ENCODE data around the gene TCF7L2.
A peak's percentile ranks its signal among the peaks of the same experiment; 100 is the strongest.

The TCF7L2 gene

DNA sequence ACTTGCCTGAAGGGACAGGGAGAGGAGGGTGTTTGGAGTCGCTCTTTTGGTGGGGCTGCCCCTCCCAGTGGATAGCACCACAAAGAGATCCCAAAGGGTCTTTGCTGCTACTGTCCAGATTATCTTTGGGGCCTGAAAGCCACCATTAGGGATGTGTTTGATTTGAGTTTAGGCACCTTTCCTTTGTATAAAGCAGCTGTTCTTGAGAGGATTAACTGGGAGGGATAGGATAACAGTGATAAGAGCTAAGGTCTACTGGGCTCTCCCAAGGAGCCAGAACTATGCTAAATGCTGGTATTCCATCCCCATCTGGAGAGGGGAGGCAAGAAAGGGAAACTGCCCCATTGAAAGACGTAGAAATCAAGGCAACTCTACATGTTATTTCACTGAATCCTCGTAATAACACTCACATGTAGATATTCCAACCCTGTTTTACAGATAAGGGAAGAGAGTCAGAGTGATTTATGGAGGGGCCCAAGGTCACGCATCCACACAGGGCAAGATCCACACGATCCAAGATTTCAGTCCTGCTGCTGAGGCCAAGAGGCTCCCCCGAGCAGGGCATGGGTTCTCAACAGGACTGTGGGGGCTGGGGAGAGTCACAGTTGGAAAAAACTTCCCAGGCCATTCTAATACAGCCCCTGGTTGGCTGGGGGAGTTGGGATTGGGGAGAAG lies 11.1 kb upstream of the TCF7L2 start:
- in situ Hi-C loops (cut with HindIII; ENCODE audit: low pct_ligation_motif_present, low pct_unique_long_range_greater_than_20kb, low sequenced_read_pairs): no loop called here
- DNase-seq: no peak

DNA sequence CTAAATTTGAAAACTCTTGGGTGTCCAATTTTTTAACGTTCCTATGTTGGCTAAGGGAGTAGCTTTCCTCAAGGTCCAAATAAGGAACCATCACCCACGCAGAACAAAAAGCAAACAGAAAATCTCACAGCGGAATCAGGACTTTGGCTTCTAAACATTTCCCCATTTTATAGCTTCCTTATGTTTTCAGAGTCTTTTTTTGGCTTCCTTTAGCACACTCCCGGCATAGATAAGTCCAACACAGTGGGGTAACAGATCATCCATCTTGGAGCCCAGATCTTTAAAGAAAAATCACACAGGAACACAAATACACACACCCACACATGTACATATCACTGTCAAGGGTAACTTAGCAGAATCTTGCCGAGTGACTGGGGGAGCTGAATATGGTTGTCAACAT lies 4.2 kb upstream of the TCF7L2 start:
- DNase-seq: no peak
- in situ Hi-C loops (cut with HindIII; ENCODE audit: low pct_ligation_motif_present, low pct_unique_long_range_greater_than_20kb, low sequenced_read_pairs): no loop called here

DNA sequence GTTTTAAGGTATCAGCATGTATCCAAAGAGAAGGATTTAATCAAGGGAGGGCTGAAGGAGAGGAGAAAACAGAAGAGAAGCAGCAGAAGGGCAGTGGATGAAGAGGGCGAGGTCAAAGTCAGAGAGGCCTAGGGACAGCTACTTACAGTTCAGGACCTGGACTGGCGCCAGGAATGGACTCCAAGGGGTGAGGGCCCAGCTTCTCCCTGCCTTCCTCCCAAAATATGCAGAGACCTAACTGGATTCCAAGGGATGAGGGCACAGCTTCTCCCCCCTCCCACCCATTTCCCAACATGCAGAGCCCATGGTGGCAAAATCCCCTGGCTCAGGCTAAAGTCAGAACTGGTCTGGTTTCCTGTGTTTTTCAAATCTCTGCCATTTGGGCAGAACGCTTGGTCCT lies 3.4 kb upstream of the TCF7L2 start:
- DNase-seq: no peak
- in situ Hi-C loops (cut with HindIII; ENCODE audit: low pct_ligation_motif_present, low pct_unique_long_range_greater_than_20kb, low sequenced_read_pairs): no loop called here

GRCh38 chr10:112948196-112948595 lies 1.9 kb upstream of the TCF7L2 start:
- DNase-seq: no peak
- in situ Hi-C loops (cut with HindIII; ENCODE audit: low pct_ligation_motif_present, low pct_unique_long_range_greater_than_20kb, low sequenced_read_pairs): no loop called here

- in situ Hi-C loops (cut with HindIII; ENCODE audit: low pct_ligation_motif_present, low pct_unique_long_range_greater_than_20kb, low sequenced_read_pairs): no loop called here
- DNase-seq: peak; percentile 77
Observed at GRCh38 chr10:112949143-112949823, 764 bp upstream of the TCF7L2 start.

DNA sequence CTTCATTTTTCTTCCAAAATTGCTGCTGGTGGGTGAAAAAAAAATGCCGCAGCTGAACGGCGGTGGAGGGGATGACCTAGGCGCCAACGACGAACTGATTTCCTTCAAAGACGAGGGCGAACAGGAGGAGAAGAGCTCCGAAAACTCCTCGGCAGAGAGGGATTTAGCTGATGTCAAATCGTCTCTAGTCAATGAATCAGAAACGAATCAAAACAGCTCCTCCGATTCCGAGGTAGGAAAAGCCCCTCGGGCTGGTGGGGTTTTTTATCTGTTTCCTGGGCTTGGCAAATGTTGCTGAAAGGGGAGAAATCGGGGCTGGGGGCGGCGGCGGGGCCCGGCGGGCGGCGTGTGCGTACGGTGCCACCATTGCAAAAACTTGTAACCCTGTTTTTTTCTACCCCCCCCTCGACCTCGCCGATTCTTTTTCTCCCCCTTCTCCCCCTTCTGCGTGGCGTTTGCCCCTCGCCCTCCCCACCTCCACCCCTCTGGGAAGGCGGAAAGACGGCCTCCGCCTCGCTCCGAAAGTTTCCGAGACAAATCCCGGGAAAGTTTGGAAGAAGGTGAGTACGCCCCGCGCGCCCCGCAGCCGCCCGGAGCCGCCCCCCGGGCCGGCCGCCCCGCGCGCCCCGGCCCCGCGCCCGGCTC lies 789 bp downstream of the TCF7L2 start:
- peak; percentile 60 for DNase-seq
- in situ Hi-C loops (cut with HindIII; ENCODE audit: low pct_ligation_motif_present, low pct_unique_long_range_greater_than_20kb, low sequenced_read_pairs): no loop called here

GRCh38 chr10:112951359-112952281 lies 1.6 kb downstream of the TCF7L2 start:
- DNase-seq: peak; percentile 84
- in situ Hi-C loops (cut with HindIII; ENCODE audit: low pct_ligation_motif_present, low pct_unique_long_range_greater_than_20kb, low sequenced_read_pairs): no loop called here

DNA sequence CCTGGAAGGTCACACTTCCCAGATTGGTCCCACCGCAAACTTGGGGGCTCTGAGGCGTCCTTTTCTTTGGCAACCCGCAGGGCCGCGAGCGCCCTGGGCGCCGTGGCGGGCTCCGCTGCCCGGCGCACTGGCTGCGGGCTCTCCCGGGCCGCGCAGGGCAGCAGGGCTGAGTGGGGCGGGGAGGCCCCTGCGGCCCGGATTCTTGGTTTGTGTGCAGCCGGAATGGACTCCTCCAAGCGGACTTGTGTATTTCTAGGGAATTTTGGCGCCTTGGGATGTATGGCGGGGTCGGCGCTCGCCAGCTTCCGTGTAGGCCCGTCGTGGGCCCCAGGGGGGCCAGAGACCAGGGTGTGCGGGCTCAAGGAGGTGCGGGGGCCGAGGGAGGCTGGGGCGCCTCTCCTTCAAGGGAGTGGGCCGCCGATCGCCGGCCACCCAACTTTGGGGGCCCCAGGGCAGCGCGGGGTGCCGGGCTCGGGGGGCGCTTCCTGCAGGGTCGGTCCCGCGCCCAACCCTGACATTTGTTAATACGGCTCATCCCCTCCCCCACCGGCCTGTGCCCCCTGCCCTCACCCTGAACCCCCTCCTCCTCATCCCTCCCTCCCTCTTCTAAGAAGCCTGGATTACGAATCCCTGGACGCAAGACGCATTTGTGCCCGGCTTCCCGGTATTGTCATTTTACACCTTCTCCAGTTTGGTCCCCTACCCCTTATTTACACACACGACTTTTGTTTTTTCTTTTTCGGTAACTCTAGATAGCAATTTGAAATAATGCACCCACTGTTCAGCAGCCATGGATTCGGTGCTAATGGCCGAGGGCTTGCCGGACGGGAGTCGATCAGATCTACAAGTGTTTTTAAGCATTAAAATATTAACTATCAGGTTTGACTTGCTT lies 2.5 kb downstream of the TCF7L2 start:
- peak; percentile 48 for DNase-seq
- in situ Hi-C loops (cut with HindIII; ENCODE audit: low pct_ligation_motif_present, low pct_unique_long_range_greater_than_20kb, low sequenced_read_pairs): no loop called here

GRCh38 chr10:112953174-112954159 lies 3.4 kb downstream of the TCF7L2 start:
- DNase-seq: peak; percentile 52
- in situ Hi-C loops (cut with HindIII; ENCODE audit: low pct_ligation_motif_present, low pct_unique_long_range_greater_than_20kb, low sequenced_read_pairs): no loop called here

DNA sequence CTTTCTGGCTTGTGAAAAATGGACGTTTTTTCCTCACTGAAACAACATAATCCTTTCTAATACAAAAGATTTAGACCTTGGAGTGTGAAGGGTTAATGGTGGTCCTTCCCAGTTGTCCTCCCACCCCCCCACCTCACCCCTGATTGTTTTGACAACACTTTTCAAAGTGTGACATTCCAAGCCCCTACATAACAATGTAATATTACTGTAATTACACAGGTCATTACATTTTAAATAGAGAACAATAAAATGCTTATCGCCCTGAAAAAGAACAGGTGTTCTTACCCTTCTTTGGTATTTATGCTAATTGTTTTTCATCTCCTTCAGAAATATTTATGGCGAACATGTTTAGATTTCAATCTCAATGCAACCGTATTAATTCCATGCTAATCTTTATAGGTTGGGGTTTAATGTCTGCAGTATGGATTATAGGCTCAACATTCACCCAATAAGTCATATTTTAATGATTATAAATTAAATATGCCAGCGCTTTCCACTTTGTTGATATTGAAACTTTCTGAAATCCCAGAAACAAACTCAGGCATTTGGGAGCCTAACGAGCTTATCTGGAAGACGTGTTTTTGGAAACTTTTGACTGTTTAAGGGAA lies 5.0 kb downstream of the TCF7L2 start:
- DNase-seq: no peak
- in situ Hi-C loops (cut with HindIII; ENCODE audit: low pct_ligation_motif_present, low pct_unique_long_range_greater_than_20kb, low sequenced_read_pairs): no loop called here

DNA sequence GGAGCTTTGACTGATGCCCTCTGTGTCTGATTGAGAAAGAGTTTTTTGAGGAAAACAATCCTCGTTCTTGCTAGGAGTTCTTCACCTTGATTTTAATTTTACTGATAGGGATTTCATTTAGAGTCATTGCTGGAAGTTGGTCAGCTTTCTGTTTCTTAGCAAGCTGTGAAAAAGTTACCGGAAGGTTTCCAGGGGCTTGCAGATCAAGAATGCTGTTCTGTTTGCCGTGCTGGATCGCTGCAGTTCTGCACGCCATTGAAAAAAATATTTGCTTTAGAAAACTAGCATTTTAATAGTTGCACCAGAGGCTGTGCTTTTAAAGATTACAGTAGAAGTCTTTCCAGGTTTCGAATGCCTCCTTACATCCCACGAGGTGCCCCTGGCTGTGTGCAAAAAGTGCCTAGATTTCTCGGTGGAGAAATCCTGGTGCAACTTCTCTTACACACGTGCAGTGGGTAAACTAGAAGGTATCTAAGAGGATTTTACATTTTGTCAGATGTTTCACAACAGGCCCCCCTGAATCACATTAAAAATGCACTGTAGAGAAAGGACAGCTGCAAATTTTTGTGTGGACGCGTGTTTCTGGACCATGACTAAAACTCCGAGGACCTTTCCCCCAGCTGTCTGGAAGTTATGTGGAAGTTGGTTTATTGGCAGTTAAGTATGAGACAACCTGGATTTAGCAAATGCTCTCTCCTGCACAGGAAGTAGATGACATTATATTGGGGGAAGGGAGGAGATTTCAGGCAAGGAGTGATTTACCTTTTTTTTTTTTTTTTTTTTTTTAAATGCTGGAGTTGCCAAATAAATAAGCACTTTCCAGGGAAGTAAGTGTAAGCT lies 5.8 kb downstream of the TCF7L2 start:
- in situ Hi-C loops (cut with HindIII; ENCODE audit: low pct_ligation_motif_present, low pct_unique_long_range_greater_than_20kb, low sequenced_read_pairs): no loop called here

DNA sequence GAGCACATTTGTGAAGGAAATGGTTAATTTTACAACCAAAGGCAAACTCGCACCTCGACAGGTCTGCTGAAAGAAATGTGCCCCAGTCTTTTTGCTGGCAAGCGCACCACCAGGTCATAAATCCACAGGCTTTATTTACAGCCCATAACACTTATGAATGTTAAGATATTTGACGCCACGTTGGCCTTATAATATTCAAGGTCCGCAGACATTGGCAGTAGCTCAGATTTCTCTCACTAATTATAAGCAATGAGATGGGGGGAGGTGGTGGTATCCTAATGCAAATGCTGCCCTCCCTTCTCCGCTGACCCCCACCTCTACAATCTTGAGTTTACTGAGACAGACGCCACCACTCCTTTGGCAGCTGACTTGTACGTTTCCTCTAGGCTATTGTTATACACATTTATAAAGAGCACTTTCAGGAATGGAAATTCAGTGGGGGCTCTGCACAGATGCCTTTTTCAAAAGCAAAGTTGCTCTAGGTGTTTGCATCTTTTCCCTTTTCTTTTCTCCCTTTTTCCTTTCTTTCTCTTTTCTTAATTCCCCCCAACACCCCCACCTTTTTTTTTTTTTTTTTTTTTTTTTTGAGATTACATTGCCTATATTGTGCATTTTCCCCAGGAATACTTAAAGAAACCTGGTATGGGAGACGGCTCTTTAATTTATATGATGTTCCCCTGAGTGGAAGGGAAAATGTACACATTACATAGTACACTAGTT lies 6.7 kb downstream of the TCF7L2 start:
- no peak for DNase-seq
- in situ Hi-C loops (cut with HindIII; ENCODE audit: low pct_ligation_motif_present, low pct_unique_long_range_greater_than_20kb, low sequenced_read_pairs): no loop called here

More for the DNA sequence above, 5.8 kb downstream of the TCF7L2 start:
- peak; percentile 67 for DNase-seq

DNA sequence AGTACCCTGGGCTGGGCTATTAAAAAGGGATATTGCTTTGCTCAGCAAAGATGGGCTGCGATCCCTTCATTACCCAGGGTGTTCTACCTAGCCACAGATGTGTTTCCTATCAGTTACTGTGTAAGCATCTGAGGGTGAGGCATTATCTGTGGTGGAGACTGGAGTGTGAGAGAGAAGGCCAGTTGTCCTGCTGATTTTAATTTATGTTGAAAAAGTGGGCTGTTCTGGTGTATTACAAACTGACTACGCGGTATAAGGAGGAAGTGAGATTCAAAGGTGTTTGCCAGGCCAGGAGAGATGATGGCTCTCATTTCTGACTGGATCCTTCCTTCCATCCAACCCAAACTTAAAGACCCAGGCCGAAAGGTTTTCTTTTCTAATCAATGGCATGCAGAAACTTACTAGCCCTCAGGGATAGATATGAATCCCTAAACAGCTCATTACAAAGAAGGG lies 7.6 kb downstream of the TCF7L2 start:
- in situ Hi-C loops (cut with HindIII; ENCODE audit: low pct_ligation_motif_present, low pct_unique_long_range_greater_than_20kb, low sequenced_read_pairs): no loop called here

DNA sequence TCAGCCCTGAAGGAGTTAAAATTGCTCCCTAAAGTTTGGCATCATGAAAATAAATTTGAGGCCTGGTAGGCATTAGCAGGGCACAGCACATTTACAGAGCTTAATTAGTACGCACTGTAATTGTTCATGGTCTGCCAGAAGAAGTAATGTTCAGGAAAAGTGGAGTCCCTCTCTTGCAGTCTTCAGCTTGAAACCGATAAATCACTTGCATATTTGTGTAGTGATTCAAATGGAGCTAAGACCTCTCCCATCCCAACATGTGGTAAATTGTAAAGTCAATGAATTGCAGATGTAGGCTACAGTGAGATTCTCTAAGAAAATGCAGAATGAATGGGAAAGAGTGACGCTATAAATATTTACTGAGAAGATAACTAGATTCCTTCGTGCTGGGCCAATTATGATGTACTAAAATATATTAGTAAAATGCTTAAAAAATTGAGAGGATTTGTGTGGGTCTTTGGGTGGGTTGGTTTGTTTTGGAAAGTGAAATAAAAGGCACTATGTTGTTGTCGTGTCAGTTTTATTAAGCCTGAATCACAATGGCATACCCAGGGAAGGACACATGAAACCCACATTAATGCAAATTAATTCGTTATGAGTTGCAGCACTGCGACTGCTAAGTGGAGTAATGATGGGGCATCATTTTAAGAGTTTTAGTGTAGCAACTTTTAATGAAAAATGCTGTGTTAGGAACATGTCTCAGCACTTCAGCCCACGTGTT lies 8.4 kb downstream of the TCF7L2 start:
- in situ Hi-C loops (cut with HindIII; ENCODE audit: low pct_ligation_motif_present, low pct_unique_long_range_greater_than_20kb, low sequenced_read_pairs): no loop called here

More for the DNA sequence above, 7.6 kb downstream of the TCF7L2 start:
- DNase-seq: no peak

More for the DNA sequence above, 8.4 kb downstream of the TCF7L2 start:
- DNase-seq: peak; percentile 88

All from ACHN (cell line).